ENCODE measurements around the gene PPP2R3A. TPM values are rescaled to one million over a fixed set of nuclear protein-coding genes. Genes with fewer than 3 reads are reported as not detected.
A peak's percentile ranks its signal among the peaks of the same experiment; 100 is the strongest.

Gene PPP2R3A
- total and polyA plus RNA-seq, 2 donors from 2014 or later = 16.6 to 71.9 TPM

GRCh38 chr3:136105044-136105443 lies 139.5 kb downstream of the PPP2R3A start:
- H3K27ac ChIP-seq (ENCODE audit: low read depth in 2 of 2, low read length in 2 of 2) = no peak overlapping the region
- intact Hi-C loops (cut with DNase I) = no loop called here
- no peaks in the 10 kb centered on the region for H3K27me3 ChIP-seq (ENCODE audit: control insufficient read depth, insufficient read depth, low read length)
- no peak overlapping the region for H3K9ac ChIP-seq (ENCODE audit: low read length in 3 of 3)
- TF ChIP-seq, protein P1, sequence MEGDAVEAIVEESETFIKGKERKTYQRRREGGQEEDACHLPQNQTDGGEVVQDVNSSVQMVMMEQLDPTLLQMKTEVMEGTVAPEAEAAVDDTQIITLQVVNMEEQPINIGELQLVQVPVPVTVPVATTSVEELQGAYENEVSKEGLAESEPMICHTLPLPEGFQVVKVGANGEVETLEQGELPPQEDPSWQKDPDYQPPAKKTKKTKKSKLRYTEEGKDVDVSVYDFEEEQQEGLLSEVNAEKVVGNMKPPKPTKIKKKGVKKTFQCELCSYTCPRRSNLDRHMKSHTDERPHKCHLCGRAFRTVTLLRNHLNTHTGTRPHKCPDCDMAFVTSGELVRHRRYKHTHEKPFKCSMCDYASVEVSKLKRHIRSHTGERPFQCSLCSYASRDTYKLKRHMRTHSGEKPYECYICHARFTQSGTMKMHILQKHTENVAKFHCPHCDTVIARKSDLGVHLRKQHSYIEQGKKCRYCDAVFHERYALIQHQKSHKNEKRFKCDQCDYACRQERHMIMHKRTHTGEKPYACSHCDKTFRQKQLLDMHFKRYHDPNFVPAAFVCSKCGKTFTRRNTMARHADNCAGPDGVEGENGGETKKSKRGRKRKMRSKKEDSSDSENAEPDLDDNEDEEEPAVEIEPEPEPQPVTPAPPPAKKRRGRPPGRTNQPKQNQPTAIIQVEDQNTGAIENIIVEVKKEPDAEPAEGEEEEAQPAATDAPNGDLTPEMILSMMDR (IDR thresholded peaks at IDR 0.05; ENCODE audit: borderline replicate concordance, extremely low read depth, insufficient read depth) = no peak
- peaks cover 0 to 20% (median 2%) of the 10 kb centered on the region in 3 donors for H3K36me3 ChIP-seq (ENCODE audit: control insufficient read depth in 2 of 3, insufficient read depth in 3 of 3, low read length in 3 of 3)
- no peaks in the 10 kb centered on the region for H3K9me3 ChIP-seq (ENCODE audit: control insufficient read depth in 2 of 3, insufficient read depth in 1 of 3, low read length in 3 of 3)
- H3K4me3 ChIP-seq (ENCODE audit: low read length in 3 of 3) = no peak overlapping the region
- H3K4me1 ChIP-seq (ENCODE audit: control insufficient read depth in 2 of 3, insufficient read depth in 2 of 3, low read depth in 1 of 3, low read length in 3 of 3) = no peaks in the 10 kb centered on the region
- FAIRE-seq (no peak), DNase-seq (no peak)

GRCh38 chr3:136106101-136106500 lies 140.6 kb downstream of the PPP2R3A start:
- no peak overlapping the region for H3K27ac ChIP-seq (ENCODE audit: low read depth in 2 of 2, low read length in 2 of 2)
- no peak overlapping the region for H3K4me3 ChIP-seq (ENCODE audit: low read length in 3 of 3)
- no peaks in the 10 kb centered on the region for H3K4me1 ChIP-seq (ENCODE audit: control insufficient read depth in 2 of 3, insufficient read depth in 2 of 3, low read depth in 1 of 3, low read length in 3 of 3)
- no peak overlapping the region for H3K9ac ChIP-seq (ENCODE audit: low read length in 3 of 3)
- intact Hi-C loops (cut with DNase I) = no loop called here
- FAIRE-seq (no peak), DNase-seq (no peak)
- H3K36me3 ChIP-seq (ENCODE audit: control insufficient read depth in 2 of 3, insufficient read depth in 3 of 3, low read length in 3 of 3) = peaks cover 0 to 25% (median 2%) of the 10 kb centered on the region in 3 donors
- TF ChIP-seq, protein P1 (IDR thresholded peaks at IDR 0.05; ENCODE audit: borderline replicate concordance, extremely low read depth, insufficient read depth) = no peak
- H3K27me3 ChIP-seq (ENCODE audit: control insufficient read depth, insufficient read depth, low read length) = no peaks in the 10 kb centered on the region
- H3K9me3 ChIP-seq (ENCODE audit: control insufficient read depth in 2 of 3, insufficient read depth in 1 of 3, low read length in 3 of 3) = no peaks in the 10 kb centered on the region

GRCh38 chr3:136109499-136109898 lies 144.0 kb downstream of the PPP2R3A start:
- Histone ChIP-seq H3K4me3 (ENCODE audit: low read length in 3 of 3) (no peak overlapping the region), H3K27ac (ENCODE audit: low read depth in 2 of 2, low read length in 2 of 2) (no peak overlapping the region), H3K9ac (ENCODE audit: low read length in 3 of 3) (no peak overlapping the region), H3K27me3 (ENCODE audit: control insufficient read depth, insufficient read depth, low read length) (no peaks in the 10 kb centered on the region), H3K4me1 (ENCODE audit: control insufficient read depth in 2 of 3, insufficient read depth in 2 of 3, low read depth in 1 of 3, low read length in 3 of 3) (no peaks in the 10 kb centered on the region), H3K36me3 (ENCODE audit: control insufficient read depth in 2 of 3, insufficient read depth in 3 of 3, low read length in 3 of 3) (peaks cover 3 to 17% (median 6%) of the 10 kb centered on the region in 3 donors), H3K9me3 (ENCODE audit: control insufficient read depth in 2 of 3, insufficient read depth in 1 of 3, low read length in 3 of 3) (no peaks in the 10 kb centered on the region)
- DNase-seq (no peak), FAIRE-seq (peak; percentile 59)
- TF ChIP-seq, protein P1 (IDR thresholded peaks at IDR 0.05; ENCODE audit: borderline replicate concordance, extremely low read depth, insufficient read depth) = no peak
- intact Hi-C loops (cut with DNase I) = no loop called here

DNA sequence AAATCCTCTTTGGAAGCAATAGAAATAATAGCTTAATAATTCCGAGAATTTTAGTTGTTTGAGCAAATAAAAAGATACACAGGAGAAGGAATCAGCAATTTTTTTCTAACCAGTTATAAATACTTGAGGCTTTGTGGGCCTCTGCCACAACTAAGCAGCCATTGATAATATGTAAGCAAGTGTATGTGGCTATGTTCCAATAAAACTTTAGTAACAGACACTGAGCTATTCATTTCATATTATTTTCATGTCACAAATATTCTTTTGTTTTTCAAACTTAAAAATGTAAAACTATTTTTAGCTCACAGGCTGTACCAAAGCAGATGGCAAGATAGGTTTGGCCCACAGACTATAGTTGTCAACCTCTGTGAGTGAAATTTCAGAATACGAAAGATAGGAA lies 145.0 kb downstream of the PPP2R3A start:
- Histone ChIP-seq H3K27ac (ENCODE audit: low read depth in 2 of 2, low read length in 2 of 2) (no peak overlapping the region), H3K36me3 (ENCODE audit: control insufficient read depth in 2 of 3, insufficient read depth in 3 of 3, low read length in 3 of 3) (peaks cover 3 to 15% (median 6%) of the 10 kb centered on the region in 3 donors), H3K4me1 (ENCODE audit: control insufficient read depth in 2 of 3, insufficient read depth in 2 of 3, low read depth in 1 of 3, low read length in 3 of 3) (no peaks in the 10 kb centered on the region), H3K9me3 (ENCODE audit: control insufficient read depth in 2 of 3, insufficient read depth in 1 of 3, low read length in 3 of 3) (no peaks in the 10 kb centered on the region), H3K9ac (ENCODE audit: low read length in 3 of 3) (no peak overlapping the region), H3K27me3 (ENCODE audit: control insufficient read depth, insufficient read depth, low read length) (no peaks in the 10 kb centered on the region), H3K4me3 (ENCODE audit: low read length in 3 of 3) (no peak overlapping the region)
- intact Hi-C loops (cut with DNase I) = no loop called here
- no peak for FAIRE-seq
- TF ChIP-seq, protein P1 (IDR thresholded peaks at IDR 0.05; ENCODE audit: borderline replicate concordance, extremely low read depth, insufficient read depth) = no peak
- DNase-seq = no peak

All from kidney (tissue), 14 donors.